SU-DHL-6 (cell line): ENCODE results near the gene SORCS2.

Source experiments
- H2AFZ ChIP-seq: fragments of 200-600 bp; sonication (generic); 2 replicates; pipeline ENCODE4 v1.6.1; 2014; ENCODE audit warnings: low read depth, mild to moderate bottlenecking, moderate library complexity, mixed read lengths, antibody characterized with exemption, low read length; ENCODE audit not compliant: severe bottlenecking
- H3F3A ChIP-seq: fragments of 200-600 bp; shearing (Covaris generic); 2 replicates; pipeline ENCODE4 v1.6.0; 2016; ENCODE audit warnings: antibody characterized with exemption, mild to moderate bottlenecking; ENCODE audit not compliant: insufficient read depth
- H3K27ac ChIP-seq: fragments of 200-600 bp; sonication (generic); 2 replicates; pipeline ENCODE4 v1.5.1; 2016; ENCODE audit warnings: low read depth, mild to moderate bottlenecking, low read length, moderate library complexity, mixed read lengths
- H3K27me3 ChIP-seq: fragments of 200-600 bp; sonication (generic), shearing (Covaris generic); 2 replicates; pipeline ENCODE4 v1.6.0; 2014; ENCODE audit warnings: mild to moderate bottlenecking, low read length
- H3K36me3 ChIP-seq: fragments of 200-600 bp; sonication (generic); 2 replicates; pipeline ENCODE4 v1.6.1; 2014; ENCODE audit warnings: mild to moderate bottlenecking, low read length, mixed read lengths
- H3K4me2 ChIP-seq: fragments of 300-600, 200-600 bp; shearing (Covaris generic), sonication (generic); 2 replicates; pipeline ENCODE4 v1.6.0; 2014; ENCODE audit warnings: low read length, low read depth, mild to moderate bottlenecking; ENCODE audit not compliant: poor library complexity, severe bottlenecking
- H3K4me3 ChIP-seq: fragments of 200-600 bp; sonication (generic); 2 replicates; pipeline ENCODE4 v1.5.1; 2014; ENCODE audit warnings: antibody characterized with exemption, low read length, mild to moderate bottlenecking, mixed read lengths; ENCODE audit not compliant: insufficient read depth, poor library complexity, severe bottlenecking
- H3K79me2 ChIP-seq: fragments of 200-600 bp; sonication (generic); 2 replicates; pipeline ENCODE4 v1.6.1; 2014; ENCODE audit warnings: mild to moderate bottlenecking, low read length, moderate library complexity; ENCODE audit not compliant: insufficient read depth
- H3K9ac ChIP-seq: fragments of 200-600 bp; sonication (generic); 2 replicates; pipeline ENCODE4 v1.7.0; 2014; ENCODE audit warnings: mild to moderate bottlenecking, low read length
- H3K9me2 ChIP-seq: fragments of 200-600 bp; sonication (generic); replicated peaks from 2 replicates; pipeline ENCODE4 v1.6.1; 2014; ENCODE audit warnings: low read length; ENCODE audit not compliant: insufficient read depth
- H3K9me3 ChIP-seq: fragments of 200-600 bp; sonication (generic); 2 replicates; pipeline ENCODE4 v1.6.1; 2014; ENCODE audit warnings: low read length, mixed read lengths; ENCODE audit not compliant: insufficient read depth
- H4K20me1 ChIP-seq: fragments of 200-600 bp; sonication (generic); 2 replicates; pipeline ENCODE4 v1.6.1; 2014; ENCODE audit warnings: low read depth, mild to moderate bottlenecking, antibody characterized with exemption, low read length, moderate library complexity, mixed read lengths
- CTCF ChIP-seq: fragments of 200-600 bp; sonication (generic); IDR thresholded peaks from one replicate; pipeline ENCODE4 v1.5.1; 2017; ENCODE audit warnings: antibody characterized with exemption, mild to moderate bottlenecking, low read length, moderate library complexity; ENCODE audit not compliant: insufficient read depth, poor library complexity, severe bottlenecking
- EZH2phosphoT487 ChIP-seq: fragments of 200-600 bp; sonication (generic), shearing (Covaris generic); conservative IDR thresholded peaks from 2 replicates; pipeline ENCODE4 v1.6.1; 2018; ENCODE audit warnings: mild to moderate bottlenecking, antibody characterized with exemption, low read length, moderate library complexity, mixed read lengths

SORCS2 gene

GRCh38 chr4:7549866-7550265, 357.5 kb downstream of the SORCS2 start:
- no peak overlapping the region for H3K27ac ChIP-seq
- no peaks in the 10 kb centered on the region for H3K9me2 ChIP-seq
- H3K9ac ChIP-seq = no peak overlapping the region
- H3K9me3 ChIP-seq = peaks cover 13% of the 10 kb centered on the region; the same call in 1 of the 2 replicates
- H3F3A ChIP-seq = no peaks in the 10 kb centered on the region
- H3K4me3 ChIP-seq = no peak overlapping the region
- H2AFZ ChIP-seq = no peak overlapping the region
- H3K27me3 ChIP-seq = no peaks in the 10 kb centered on the region
- TF ChIP-seq CTCF (no peak), EZH2phosphoT487 (no peak)
- H4K20me1 ChIP-seq = no peaks in the 10 kb centered on the region
- H3K36me3 ChIP-seq = no peaks in the 10 kb centered on the region
- no peak overlapping the region for H3K4me2 ChIP-seq
- no peaks in the 10 kb centered on the region for H3K79me2 ChIP-seq

- no peak overlapping the region for H3K27ac ChIP-seq
- H3K9me3 ChIP-seq = peaks cover 13% of the 10 kb centered on the region; the same call in 1 of the 2 replicates
- H3K4me3 ChIP-seq = no peak overlapping the region
- H3K36me3 ChIP-seq = no peaks in the 10 kb centered on the region
- H3K9ac ChIP-seq = no peak overlapping the region
- no peaks in the 10 kb centered on the region for H3K27me3 ChIP-seq
- H3F3A ChIP-seq = no peaks in the 10 kb centered on the region
- H3K79me2 ChIP-seq = no peaks in the 10 kb centered on the region
- no peak overlapping the region for H2AFZ ChIP-seq
- H3K4me2 ChIP-seq = no peak overlapping the region
- TF ChIP-seq CTCF = no peak
- no peaks in the 10 kb centered on the region for H4K20me1 ChIP-seq
- H3K9me2 ChIP-seq = no peaks in the 10 kb centered on the region
Measured at GRCh38 chr4:7552466-7552865, 360.1 kb downstream of the SORCS2 start.

GRCh38 chr4:7553280-7553679, 360.9 kb downstream of the SORCS2 start:
- TF ChIP-seq EZH2phosphoT487 (no peak), CTCF (no peak)
- H3K79me2 ChIP-seq = no peaks in the 10 kb centered on the region
- H3K9me3 ChIP-seq = peaks cover 13% of the 10 kb centered on the region; the same call in 1 of the 2 replicates
- no peaks in the 10 kb centered on the region for H3K27me3 ChIP-seq
- H3F3A ChIP-seq = no peaks in the 10 kb centered on the region
- H3K36me3 ChIP-seq = no peaks in the 10 kb centered on the region
- no peak overlapping the region for H3K27ac ChIP-seq
- no peak overlapping the region for H3K4me2 ChIP-seq
- H3K9ac ChIP-seq = no peak overlapping the region
- no peaks in the 10 kb centered on the region for H4K20me1 ChIP-seq
- no peaks in the 10 kb centered on the region for H3K9me2 ChIP-seq
- no peak overlapping the region for H2AFZ ChIP-seq
- H3K4me3 ChIP-seq = no peak overlapping the region
